Heart right ventricle (tissue), 16 donors: ENCODE results near the gene DPYSL3. TPM values are rescaled to one million over a fixed set of nuclear protein-coding genes. Genes with fewer than 3 reads are reported as not detected.

Experiments
- ATAC-seq, 8 donors: fragments of 200-7000 bp; cut with Tn5 transposase; one replicate each; pipeline ENCODE4 v1.9.1; 2020; ENCODE audit warnings: mild to moderate bottlenecking in 8 of 8, moderate library complexity in 8 of 8, moderate number of reproducible peaks in 1 of 8
- DNase-seq, 2 donors: peaks; one replicate each; pipeline ENCODE4 v3.0.0-alpha.2; 2020
- H3K27ac ChIP-seq, 10 donors: fragments of 200-600 bp; sonication (generic) in 2 of 10; one replicate each; pipeline versions ENCODE4 v1.5.0 to v1.8.0; 2020 to 2022; ENCODE audit warnings: mild to moderate bottlenecking in 3 of 10
- H3K27me3 ChIP-seq, 7 donors: fragments of 200-600 bp; one replicate each; pipeline ENCODE4 v1.8.0; 2021 to 2022; ENCODE audit warnings: mild to moderate bottlenecking in 2 of 7
- H3K36me3 ChIP-seq, 9 donors: fragments of 200-600 bp; sonication (generic) in 1 of 9; one replicate each; pipeline versions ENCODE4 v1.5.0 to v1.8.0; 2020 to 2022; ENCODE audit warnings: mild to moderate bottlenecking in 2 of 9
- H3K4me1 ChIP-seq, 9 donors: fragments of 200-600 bp; sonication (generic) in 1 of 9; one replicate each; pipeline versions ENCODE4 v1.5.0 to v1.8.0; 2020 to 2022; ENCODE audit warnings: mild to moderate bottlenecking in 4 of 9
- H3K4me3 ChIP-seq, 10 donors: fragments of 200-600 bp; sonication (generic) in 2 of 10; one replicate each; pipeline versions ENCODE4 v1.5.0 to v1.8.0; 2020 to 2022; ENCODE audit warnings: mild to moderate bottlenecking in 7 of 10, moderate library complexity in 2 of 10
- H3K9me3 ChIP-seq, 11 donors: fragments of 200-600 bp in 10 of 11; sonication (generic) in 2 of 11; one replicate each; pipeline versions ENCODE4 v1.5.0 to v1.8.0; 2013 to 2022; ENCODE audit warnings: mild to moderate bottlenecking in 2 of 11, control low read depth in 1 of 11, moderate library complexity in 1 of 11
- CTCF ChIP-seq, 9 donors: fragments of 200-600 bp; sonication (generic) in 2 of 9; IDR thresholded peaks; one replicate each; pipeline versions ENCODE4 v1.5.0 to v1.8.0; 2021 to 2022; ENCODE audit warnings: antibody characterized with exemption in 9 of 9, mild to moderate bottlenecking in 5 of 9, moderate library complexity in 1 of 9
- WGBS, 2 donors: extraction: QIAGEN DNeasy Blood & Tissue Kit; methylation state at CpG; one replicate each; pipeline ENCODE4 v1.1.7; 2013; ENCODE audit warnings: inconsistent platforms in 1 of 2; 5-methylcytosine and 5-hydroxymethylcytosine counted together
- intact Hi-C, 10 donors: fragments of 100-400 bp; cut with DNase I; formaldehyde crosslinking; loops; one replicate each; pipeline versions ENCODE4 v1.11.1 to v1.14.2; 2022
- polyA plus RNA-seq, 2 donors: library from polyadenylated mRNA; stranded (reverse); fragments of 200-250 nt; gene quantifications; one replicate each; pipeline ENCODE4 v1.2.3, GENCODE V29; 2013
- total RNA-seq, 10 donors: library from RNA; stranded (reverse); fragmentation: NEBNext Ultra II Directional in 3 of 10; extraction: Animal tissue kit (Norgen Biotek cat#: 25700) in 3 of 10; gene quantifications; one replicate each; pipeline versions ENCODE4 v1.2.1 to v1.2.4, GENCODE V29; 2021 to 2023
- donor health status: Arrhythmogenic right ventricular cardiomyopathy.
- donor health status: ischemic (EF 13 %, LVEDD 7.1; RV severe dilation, severe dysfunction).
- donor health status: healthy with polysubstance abuse.
- donor health status: DM: no; HTN: yes; CAD: no.
- donor health status: DM: no; HTN: no; CAD: no.
- donor health status: ischemic (EF 25% LVEDD 6.9; RV normal size, moderate dysfunction).
- donor health status: ischemic (EF 25% LVEDD 5.7; RV mildly dilated, moderate dysfunction).
- donor health status: healthy.
- donor health status: DM: yes; HTN: yes; CAD: no.
- donor health status: Ischemic cardiomyopathy.
- donor health status: ischemic (EF 35%, LVEDD 5.7; RV mildly dilated, moderate dysfunction).
- donor health status: nonischemic (EF 11% LVEDD 7.7; RV severe dilation, severe dysfunction).
- donor health status: DM: yes; HTN: yes; CAD: no.
- donor health status: PGD.
- donor health status: ischemic (EF 29% LVEDD 5.4; RV normal size, mild dysfunction).
- donor health status: nonischemic (EF 23%, LVEDD 6.1; RV moderate dilation, normal function).

Gene DPYSL3
- total and polyA plus RNA-seq, 12 donors, result 15.2 to 27.4 (median 20.3) TPM

DNA sequence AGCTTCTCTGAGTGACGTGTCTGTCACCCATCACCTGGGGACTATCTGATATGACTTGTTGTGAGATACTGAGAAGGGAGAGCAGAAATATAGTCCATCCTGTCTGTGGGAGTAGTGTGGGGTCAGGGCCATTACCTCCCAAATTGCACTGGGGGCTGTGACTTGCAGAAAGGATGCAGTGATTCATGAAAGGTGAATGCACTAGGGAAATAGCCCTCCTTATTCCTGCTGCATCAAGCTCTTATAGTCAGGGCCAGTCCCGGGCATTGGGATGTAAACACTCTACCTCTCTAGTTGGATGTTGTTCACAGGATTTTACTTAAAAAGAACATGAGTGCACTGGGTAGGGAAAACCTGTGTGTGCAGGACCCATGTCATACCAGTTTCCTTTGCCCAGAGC lies 150.3 kb downstream of the DPYSL3 start:
- no peaks in the 10 kb centered on the region for H3K27me3 ChIP-seq
- peaks cover 0 to 4% (median 0%) of the 10 kb centered on the region in 11 donors for H3K9me3 ChIP-seq
- DNase-seq (no peak), ATAC-seq (no peak)
- H3K36me3 ChIP-seq, result no peaks in the 10 kb centered on the region
- no peaks in the 10 kb centered on the region for H3K4me1 ChIP-seq
- H3K27ac ChIP-seq, result no peak overlapping the region
- WGBS, 2 donors, result 78 to 86% methylated on average over 2 of the region's 2 CpGs
- intact Hi-C loops, result no loop called here
- no peak overlapping the region for H3K4me3 ChIP-seq
- TF ChIP-seq CTCF (IDR thresholded peaks at IDR 0.05), result no peak

DNA sequence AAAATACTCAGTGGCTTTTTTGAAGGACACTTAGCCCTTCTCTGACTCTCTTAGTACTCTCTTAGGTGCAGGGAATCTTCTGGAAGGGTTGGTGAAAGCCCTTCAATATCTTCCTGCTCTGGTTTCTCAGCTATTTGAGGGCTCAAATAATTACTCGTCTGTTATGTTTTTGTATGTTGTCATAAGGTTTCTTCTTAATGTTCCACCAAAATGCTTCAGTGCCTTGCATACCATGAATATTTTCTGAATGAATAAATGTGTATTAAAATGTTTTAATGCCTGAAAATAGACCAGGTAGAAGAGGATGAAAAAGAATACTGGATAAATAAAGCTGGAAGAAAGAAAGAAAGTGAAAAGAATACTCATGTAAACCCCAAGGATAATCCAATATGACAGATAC lies 150.8 kb downstream of the DPYSL3 start:
- Histone ChIP-seq H3K36me3 (no peaks in the 10 kb centered on the region), H3K9me3 (no peaks in the 10 kb centered on the region), H3K27ac (no peak overlapping the region), H3K4me1 (no peaks in the 10 kb centered on the region), H3K4me3 (no peak overlapping the region), H3K27me3 (peaks cover 0 to under 1% (median 0%) of the 10 kb centered on the region in 7 donors)
- WGBS, 2 donors, result 72 to 88% methylated on average over 1 of the region's 1 CpG
- no peak for ATAC-seq
- TF ChIP-seq CTCF (IDR thresholded peaks at IDR 0.05), result no peak
- DNase-seq, result no peak
- intact Hi-C loops, result no loop called here

- Histone ChIP-seq H3K27me3 (peaks cover 0 to 11% (median 0%) of the 10 kb centered on the region in 7 donors), H3K27ac (no peak overlapping the region), H3K36me3 (no peaks in the 10 kb centered on the region), H3K9me3 (no peaks in the 10 kb centered on the region), H3K4me3 (no peak overlapping the region), H3K4me1 (no peaks in the 10 kb centered on the region)
- TF ChIP-seq CTCF (IDR thresholded peaks at IDR 0.05), result no peak
- intact Hi-C loops, result no loop called here
- ATAC-seq, result no peak
- DNase-seq, result no peak
- 44 to 49% methylated on average over 2 of the region's 2 CpGs for WGBS, 2 donors
Measured at GRCh38 chr5:147349241-147349640, 160.6 kb downstream of the DPYSL3 start.

GRCh38 chr5:147348451-147348850 lies 161.4 kb downstream of the DPYSL3 start:
- ATAC-seq, result no peak
- intact Hi-C loops, result no loop called here
- no peak for TF ChIP-seq CTCF (IDR thresholded peaks at IDR 0.05)
- DNase-seq, result no peak
- WGBS, 2 donors, result 87 to 95% methylated on average over 5 of the region's 5 CpGs
- Histone ChIP-seq H3K4me3 (no peak overlapping the region), H3K27me3 (peaks cover 0 to 9% (median 0%) of the 10 kb centered on the region in 7 donors), H3K4me1 (no peaks in the 10 kb centered on the region), H3K27ac (no peak overlapping the region), H3K36me3 (no peaks in the 10 kb centered on the region), H3K9me3 (no peaks in the 10 kb centered on the region)
